HUES6 (cell line): ENCODE data around the gene GABRB3.
"Not testable (repeated sequence)": the region's sequence is repeated elsewhere in the genome, so short reads cannot be mapped to it uniquely, and the experiment has no call there.

ENCODE experiments used
- H3K27ac ChIP-seq: 2 replicates; pipeline ENCODE4 v1.7.0; 2013; ENCODE audit warnings: low read depth, mild to moderate bottlenecking, low read length, inconsistent platforms
- H3K27me3 ChIP-seq: 2 replicates; pipeline ENCODE4 v1.6.1; 2013; ENCODE audit warnings: low read length; ENCODE audit not compliant: control insufficient read depth, insufficient read depth
- H3K36me3 ChIP-seq: 2 replicates; pipeline ENCODE4 v1.6.1; 2013; ENCODE audit warnings: low read length; ENCODE audit not compliant: control insufficient read depth, insufficient read depth
- H3K4me1 ChIP-seq: 2 replicates; pipeline ENCODE4 v1.6.1; 2013; ENCODE audit warnings: low read length; ENCODE audit not compliant: control insufficient read depth, insufficient read depth
- H3K4me3 ChIP-seq: 2 replicates; pipeline ENCODE4 v1.5.1; 2013; ENCODE audit warnings: low read depth, low read length
- H3K9ac ChIP-seq: one replicate; pipeline ENCODE4 v1.6.1; 2013; ENCODE audit warnings: mild to moderate bottlenecking, low read length
- H3K9me3 ChIP-seq: 2 replicates; pipeline ENCODE4 v1.6.1; 2013; ENCODE audit warnings: low read depth, low read length; ENCODE audit not compliant: control insufficient read depth, insufficient read depth

Gene GABRB3

DNA sequence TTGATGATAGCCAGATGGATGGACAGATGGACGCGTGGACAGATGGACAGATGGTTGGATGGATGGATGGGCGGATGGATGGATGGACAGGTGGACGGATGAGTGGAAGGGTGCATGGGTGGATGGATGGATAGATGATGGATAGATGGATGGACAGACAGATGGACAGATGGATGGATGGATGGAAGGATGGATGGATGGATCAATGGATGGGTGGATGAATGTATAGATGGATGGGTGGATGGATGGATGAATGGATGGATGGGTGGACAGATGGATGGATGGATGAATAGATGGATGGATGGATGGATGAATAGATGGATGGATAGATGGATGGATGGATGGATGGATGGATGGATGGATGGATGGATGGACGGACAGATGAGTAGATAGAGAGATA, 40.9 kb downstream of the GABRB3 start:
- peaks cover 27% of the 10 kb centered on the region for H3K4me1 ChIP-seq
- no peak overlapping the region for H3K9ac ChIP-seq
- H3K27me3 ChIP-seq = no peaks in the 10 kb centered on the region
- H3K36me3 ChIP-seq = peaks cover 10% of the 10 kb centered on the region
- no peak overlapping the region for H3K4me3 ChIP-seq
- no peak overlapping the region for H3K27ac ChIP-seq
- H3K9me3 ChIP-seq = peaks cover 10% of the 10 kb centered on the region

DNA sequence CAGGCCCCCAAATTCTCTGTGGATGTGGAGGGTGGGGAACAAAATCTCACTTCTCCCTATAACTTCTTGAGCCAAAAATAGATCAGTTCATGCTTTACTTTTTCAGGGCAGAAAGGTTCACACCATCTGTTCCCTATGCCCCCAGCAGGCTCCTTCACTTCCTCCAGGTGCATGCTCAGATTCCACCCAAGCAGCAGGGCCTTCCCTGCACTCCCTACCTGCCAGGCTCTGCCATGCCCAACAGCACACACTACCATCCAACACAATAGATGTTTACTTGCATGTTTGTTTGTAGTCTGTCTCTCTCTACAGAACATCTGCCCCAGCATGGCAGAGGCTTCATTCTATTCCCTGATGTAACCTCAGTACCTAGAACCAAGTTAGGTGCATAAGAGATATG, 43.3 kb downstream of the GABRB3 start:
- H3K27ac ChIP-seq = no peak overlapping the region
- H3K9me3 ChIP-seq = peaks cover 10% of the 10 kb centered on the region
- no peak overlapping the region for H3K4me3 ChIP-seq
- peaks cover 10% of the 10 kb centered on the region for H3K36me3 ChIP-seq
- H3K27me3 ChIP-seq = no peaks in the 10 kb centered on the region
- no peak overlapping the region for H3K9ac ChIP-seq
- H3K4me1 ChIP-seq = peaks cover 23% of the 10 kb centered on the region

DNA sequence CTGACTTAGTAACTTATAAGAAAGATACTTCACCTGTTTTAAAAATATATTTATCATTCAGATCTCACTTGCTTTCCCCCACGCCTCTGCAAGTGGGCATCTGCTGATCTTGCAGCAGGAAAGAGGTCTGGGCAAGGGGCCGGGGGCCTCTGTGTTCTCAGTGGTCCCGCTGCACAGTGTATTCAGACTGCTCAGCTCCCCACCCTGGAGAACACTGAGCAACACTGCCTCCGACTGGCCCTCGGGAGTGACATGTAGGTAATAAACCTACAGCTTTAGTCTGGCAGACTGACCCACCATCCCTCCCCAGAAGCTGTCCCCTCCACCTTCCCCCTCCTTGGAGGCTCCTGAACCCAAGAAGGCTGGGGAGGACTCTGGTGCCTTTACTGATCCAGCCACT, 43.8 kb downstream of the GABRB3 start:
- Histone ChIP-seq H3K9ac (no peak overlapping the region), H3K4me1 (peaks cover 29% of the 10 kb centered on the region), H3K4me3 (no peak overlapping the region), H3K9me3 (peaks cover 10% of the 10 kb centered on the region), H3K27ac (no peak overlapping the region), H3K27me3 (no peaks in the 10 kb centered on the region), H3K36me3 (peaks cover 10% of the 10 kb centered on the region)

DNA sequence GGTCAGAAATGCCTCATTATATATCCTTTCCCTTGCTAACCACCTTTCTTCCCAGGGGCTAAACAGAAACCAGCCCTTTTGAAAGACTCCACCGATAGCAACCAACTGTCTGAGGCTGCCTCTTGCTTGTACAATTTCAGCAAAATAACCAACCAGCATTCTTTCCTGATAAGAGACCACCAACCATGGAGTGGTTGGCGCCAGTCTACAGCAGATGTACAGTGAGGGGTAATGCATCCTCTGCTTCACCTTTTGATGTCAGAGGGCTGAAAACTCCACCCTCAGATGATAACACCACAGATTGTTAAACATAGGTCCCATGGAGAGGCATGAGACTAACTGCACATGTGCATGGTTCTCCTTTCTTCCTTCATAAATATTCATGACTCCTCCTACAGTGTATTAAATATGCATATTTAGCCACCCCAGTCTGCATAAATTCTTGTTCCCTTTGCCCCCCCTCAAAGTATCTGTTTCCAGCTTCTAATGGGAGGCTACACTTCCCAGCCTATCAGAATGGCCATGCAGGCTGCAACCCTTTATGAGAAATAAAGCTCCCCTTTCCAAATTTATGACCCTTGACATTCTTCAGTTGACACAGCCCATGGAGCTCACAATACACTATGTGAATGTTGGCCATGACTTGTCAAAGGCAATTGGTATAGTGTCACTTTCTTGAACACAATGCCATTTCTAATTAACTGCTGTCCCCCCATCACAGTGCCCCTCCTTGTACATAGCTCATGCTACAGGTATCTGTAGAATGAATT, 48.3 kb downstream of the GABRB3 start:
- peaks cover 57% of the 10 kb centered on the region for H3K4me1 ChIP-seq
- H3K27ac ChIP-seq = no peak overlapping the region
- no peaks in the 10 kb centered on the region for H3K36me3 ChIP-seq
- no peaks in the 10 kb centered on the region for H3K9me3 ChIP-seq
- H3K9ac ChIP-seq = no peak overlapping the region
- H3K4me3 ChIP-seq = no peak overlapping the region
- H3K27me3 ChIP-seq = no peaks in the 10 kb centered on the region

DNA sequence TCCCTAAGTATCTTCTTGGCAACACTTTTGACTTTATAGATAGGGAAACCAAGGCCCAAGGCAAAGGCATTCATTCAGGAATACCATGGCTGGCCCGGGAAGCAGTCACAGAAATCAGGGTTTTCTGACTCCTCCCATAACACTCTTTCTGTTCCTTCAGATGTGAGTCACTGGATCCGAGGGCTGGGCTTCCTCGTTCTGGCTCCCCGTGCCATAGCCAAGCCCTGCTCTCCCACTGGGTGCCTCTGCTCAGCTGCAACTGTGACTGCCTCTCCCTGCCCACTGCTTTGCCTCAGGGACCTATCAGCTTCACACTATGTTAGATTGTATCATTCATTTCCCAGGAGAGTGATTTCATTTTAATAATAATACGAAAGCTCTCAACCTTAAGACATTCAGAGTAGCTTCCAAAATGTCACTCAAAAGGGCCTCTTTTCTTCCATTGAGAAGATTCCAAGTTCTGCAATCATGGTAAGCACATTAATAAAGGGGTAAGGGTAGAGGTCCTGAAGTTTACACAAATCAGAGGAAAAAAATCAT, 50.2 kb downstream of the GABRB3 start:
- Histone ChIP-seq H3K9ac (peak overlapping the region; percentile 12), H3K9me3 (no peaks in the 10 kb centered on the region), H3K4me1 (peaks cover 65% of the 10 kb centered on the region), H3K27me3 (no peaks in the 10 kb centered on the region), H3K36me3 (no peaks in the 10 kb centered on the region), H3K4me3 (no peak overlapping the region), H3K27ac (peak overlapping the region; percentile 24; the same call in 1 of the 2 replicates)

DNA sequence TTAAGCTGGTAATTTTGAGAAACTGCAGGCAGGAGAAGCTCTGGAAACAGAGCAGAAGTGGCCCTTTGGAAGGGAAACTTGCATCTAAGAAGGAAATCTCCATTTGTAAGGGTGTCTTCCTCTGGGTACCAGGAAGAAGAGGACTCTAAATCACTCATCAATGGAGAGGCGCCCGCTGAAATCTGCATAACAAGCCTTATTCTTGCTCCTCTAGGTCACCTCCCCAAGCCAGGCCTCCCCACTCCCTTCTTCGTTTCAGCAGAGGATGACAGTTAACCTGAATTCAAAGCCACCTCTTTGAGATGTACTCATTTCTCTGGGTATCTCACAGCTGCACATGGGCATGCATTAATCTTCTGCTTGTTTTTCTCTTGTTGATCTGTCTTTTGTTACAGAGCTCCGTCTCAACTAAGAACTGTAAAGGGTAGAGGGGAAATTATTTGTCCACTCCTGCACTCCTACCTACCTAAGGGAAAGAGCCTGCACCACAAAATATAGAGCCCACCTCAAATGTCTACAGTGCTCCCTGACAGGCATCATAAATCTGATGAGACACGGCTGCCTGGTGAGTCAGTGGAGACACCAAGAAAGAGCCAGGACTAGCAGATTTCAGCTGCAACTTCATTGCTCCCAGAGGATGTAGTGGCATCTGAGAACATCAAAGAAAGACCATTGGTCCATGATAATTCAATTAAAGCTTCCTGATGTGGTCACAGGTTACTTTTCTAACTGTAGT, 51.5 kb downstream of the GABRB3 start:
- H3K4me1 ChIP-seq = peaks cover 69% of the 10 kb centered on the region
- no peaks in the 10 kb centered on the region for H3K27me3 ChIP-seq
- peak overlapping the region; percentile 89 for H3K9ac ChIP-seq
- no peaks in the 10 kb centered on the region for H3K36me3 ChIP-seq
- H3K27ac ChIP-seq = peak overlapping the region; percentile 86; the same call in 1 of the 2 replicates
- peak overlapping the region; percentile 44 for H3K4me3 ChIP-seq
- no peaks in the 10 kb centered on the region for H3K9me3 ChIP-seq

DNA sequence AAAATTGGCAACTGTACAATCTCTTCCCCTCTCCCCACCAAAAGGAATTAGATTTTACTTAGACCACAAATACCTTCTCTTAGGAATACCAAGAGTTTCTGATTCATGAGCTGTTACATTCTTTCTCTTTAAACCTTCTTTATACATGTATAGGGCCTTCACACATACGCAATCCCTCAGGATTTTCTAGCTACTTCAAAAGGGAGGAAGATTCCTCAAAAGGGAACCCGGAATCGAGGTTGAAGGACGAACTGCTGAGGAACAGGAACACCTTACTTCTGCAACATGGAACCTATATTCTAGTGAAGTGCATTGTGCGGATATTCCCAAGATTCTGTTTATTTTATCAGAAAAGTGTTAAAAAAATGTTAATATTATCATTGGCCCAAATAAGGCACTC, 52.3 kb downstream of the GABRB3 start:
- peak overlapping the region; percentile 86; the same call in 1 of the 2 replicates for H3K27ac ChIP-seq
- H3K9ac ChIP-seq = peak overlapping the region; percentile 89
- no peaks in the 10 kb centered on the region for H3K27me3 ChIP-seq
- H3K4me1 ChIP-seq = peaks cover 77% of the 10 kb centered on the region
- H3K9me3 ChIP-seq = no peaks in the 10 kb centered on the region
- no peaks in the 10 kb centered on the region for H3K36me3 ChIP-seq
- peak overlapping the region; percentile 44 for H3K4me3 ChIP-seq

DNA sequence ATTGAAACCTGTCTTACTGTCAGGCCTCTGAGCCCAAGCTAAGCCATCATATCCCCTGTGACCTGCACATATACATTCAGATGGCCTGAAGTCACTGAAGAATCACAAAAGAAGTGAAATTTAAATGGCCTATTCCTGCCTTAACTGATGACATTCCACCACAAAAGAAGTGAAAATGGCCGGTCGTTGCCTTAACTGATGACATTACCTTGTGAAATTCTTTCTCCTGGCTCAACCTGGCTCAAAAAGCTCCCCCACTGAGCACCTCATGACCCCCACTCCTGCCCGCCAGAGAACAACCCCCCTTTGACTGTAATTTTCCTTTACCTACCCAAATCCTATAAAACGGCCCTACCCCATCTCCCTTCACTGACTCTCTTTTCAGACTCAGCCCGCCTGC, 53.0 kb downstream of the GABRB3 start:
- H3K36me3 ChIP-seq, H3K27me3 ChIP-seq, H3K9me3 ChIP-seq: not testable (repeated sequence)
- H3K4me3 ChIP-seq = peak overlapping the region; percentile 44; the same call in 1 of the 2 replicates
- H3K4me1 ChIP-seq = peaks cover 78% of the 10 kb centered on the region
- H3K9ac ChIP-seq = peak overlapping the region; percentile 89
- H3K27ac ChIP-seq = peak overlapping the region; percentile 86; the same call in 1 of the 2 replicates

DNA sequence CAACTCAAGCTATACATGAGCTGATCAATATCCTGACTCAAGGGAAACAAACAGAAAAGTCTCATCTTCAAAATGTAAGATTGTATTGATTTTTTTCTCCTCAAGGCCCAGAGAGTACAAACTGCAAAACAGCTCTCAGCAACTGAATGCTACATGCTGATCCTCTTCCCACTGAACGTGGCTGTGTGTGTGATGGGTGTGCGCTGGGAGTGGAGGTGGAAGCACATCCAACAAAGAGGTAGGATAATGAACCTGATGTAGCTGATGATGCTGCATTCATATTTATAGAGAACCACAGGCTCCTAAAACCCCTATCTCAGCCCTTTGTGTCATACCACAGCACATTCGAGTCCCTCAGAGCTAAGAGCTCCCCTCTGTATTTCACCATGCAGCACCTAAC, 56.8 kb downstream of the GABRB3 start:
- H3K9me3 ChIP-seq = no peaks in the 10 kb centered on the region

DNA sequence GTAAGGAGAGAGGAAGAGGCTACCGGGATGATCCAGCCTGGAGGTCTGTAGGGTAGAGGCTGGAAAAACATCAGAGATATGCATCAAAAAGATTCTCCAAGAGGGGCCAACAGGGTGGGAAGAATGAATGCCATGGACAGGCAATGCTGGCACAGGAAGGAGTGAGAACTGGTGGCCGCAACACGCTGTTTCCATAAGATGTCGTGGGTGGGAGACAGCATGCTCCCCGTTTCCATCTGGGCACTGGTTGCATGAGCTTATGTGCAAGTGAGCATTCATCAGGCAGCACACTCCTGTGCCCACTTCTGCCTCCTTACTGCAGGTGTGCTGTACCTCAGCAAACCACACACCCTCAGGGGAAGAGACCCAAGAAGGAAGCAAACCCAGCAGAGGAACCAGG, 59.4 kb downstream of the GABRB3 start:
- no peaks in the 10 kb centered on the region for H3K9me3 ChIP-seq
- H3K27me3 ChIP-seq = no peaks in the 10 kb centered on the region
- H3K4me3 ChIP-seq = no peak overlapping the region
- H3K27ac ChIP-seq = no peak overlapping the region
- peaks cover 50% of the 10 kb centered on the region for H3K4me1 ChIP-seq
- H3K9ac ChIP-seq = no peak overlapping the region
- peaks cover 8% of the 10 kb centered on the region; the same call in 1 of the 2 replicates for H3K36me3 ChIP-seq

More for the DNA sequence above, 56.8 kb downstream of the GABRB3 start:
- Histone ChIP-seq H3K4me1 (peaks cover 72% of the 10 kb centered on the region), H3K27ac (no peak overlapping the region), H3K4me3 (no peak overlapping the region), H3K36me3 (peaks cover 8% of the 10 kb centered on the region; the same call in 1 of the 2 replicates), H3K9ac (no peak overlapping the region), H3K27me3 (no peaks in the 10 kb centered on the region)

DNA sequence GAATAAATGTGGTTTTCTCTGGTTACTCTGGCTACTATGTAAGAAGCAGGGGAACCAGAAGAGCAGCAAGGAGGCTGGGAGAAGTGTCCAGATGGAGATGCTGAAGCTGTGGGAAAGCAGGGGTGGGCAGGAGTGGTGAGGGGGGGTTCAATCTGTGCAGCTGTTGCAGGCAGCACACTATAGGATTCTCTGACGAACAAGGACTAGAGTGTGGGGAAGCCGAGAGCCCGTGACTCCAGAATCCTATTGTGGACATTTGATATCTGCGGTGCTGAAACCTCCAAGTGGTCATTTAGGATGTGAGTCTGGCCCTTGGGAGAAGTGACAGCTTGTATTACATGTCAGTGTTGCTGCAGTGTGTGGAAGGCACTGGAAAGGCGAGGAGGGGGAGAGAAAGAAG, 60.5 kb downstream of the GABRB3 start:
- Histone ChIP-seq H3K9ac (no peak overlapping the region), H3K4me1 (peaks cover 50% of the 10 kb centered on the region), H3K27ac (no peak overlapping the region), H3K27me3 (no peaks in the 10 kb centered on the region), H3K4me3 (no peak overlapping the region), H3K36me3 (peaks cover 8% of the 10 kb centered on the region; the same call in 1 of the 2 replicates), H3K9me3 (no peaks in the 10 kb centered on the region)
